GM12872 (cell line): ENCODE data around the gene ADAMTS2.

Source experiments
- CTCF ChIP-seq: IDR thresholded peaks from 3 replicates; pipeline ENCODE4 v1.5.1; 2011; ENCODE audit warnings: low read depth, mild to moderate bottlenecking, low read length, moderate library complexity; ENCODE audit not compliant: insufficient read depth

ADAMTS2 gene

DNA sequence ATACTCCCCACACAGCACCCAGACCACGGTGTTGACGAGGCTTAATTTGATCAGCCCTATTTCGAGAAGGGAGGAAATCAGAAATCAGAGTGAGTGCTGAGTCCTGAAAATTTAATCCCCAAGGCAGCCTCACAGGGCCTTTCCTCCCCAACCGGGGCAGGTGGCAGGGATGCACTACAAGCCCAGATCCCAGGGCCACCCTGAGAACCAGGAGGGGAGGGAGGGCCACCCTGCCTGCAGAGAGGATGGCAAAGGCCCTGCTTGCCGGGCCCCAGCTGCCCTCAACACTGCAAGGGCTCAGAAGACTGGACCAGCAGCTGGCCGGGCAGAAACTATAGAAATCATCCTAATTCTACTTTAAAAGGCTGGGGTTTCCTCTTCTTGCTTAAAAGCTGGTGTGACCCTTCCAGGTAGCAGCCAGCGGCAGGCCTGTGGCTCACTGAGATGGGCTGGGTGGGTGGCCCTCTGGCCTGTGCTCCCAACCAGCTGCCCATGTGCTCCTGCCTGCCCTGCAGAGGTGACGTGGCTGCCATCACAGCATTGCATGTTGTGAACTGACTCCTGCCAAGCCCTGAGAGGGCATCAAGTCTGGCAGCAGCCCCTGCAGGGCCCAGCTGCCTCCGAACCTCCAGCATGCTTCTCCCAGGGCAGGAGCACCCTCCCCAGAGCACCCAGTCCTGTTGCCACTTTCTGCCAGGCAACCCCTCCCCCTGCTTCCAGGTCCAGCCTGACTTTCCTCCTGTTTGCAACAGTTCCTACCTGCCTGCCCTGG is 122.8 kb downstream of the ADAMTS2 start:
- no peak for TF ChIP-seq CTCF

DNA sequence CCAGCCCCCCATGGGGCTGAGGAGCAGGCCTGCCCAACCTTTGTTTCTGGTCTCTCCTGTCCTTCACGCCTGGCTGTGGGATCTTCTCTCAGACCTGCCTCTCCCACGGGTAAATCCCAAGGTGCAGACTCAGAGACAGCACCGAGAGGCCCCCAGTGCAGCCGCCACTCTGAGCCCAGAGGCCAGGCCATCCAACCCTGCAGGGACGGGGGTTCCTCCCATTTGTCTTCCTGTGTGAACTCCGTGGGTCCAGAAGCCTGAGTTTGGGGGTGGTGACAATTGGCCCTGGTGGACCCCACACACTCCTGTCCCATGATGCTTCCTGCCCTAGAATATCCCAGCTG is 123.4 kb downstream of the ADAMTS2 start:
- TF ChIP-seq CTCF = no peak

- no peak for TF ChIP-seq CTCF
These were observed 123.9 kb downstream of the ADAMTS2 start for GRCh38 chr5:179221196-179221876.

DNA sequence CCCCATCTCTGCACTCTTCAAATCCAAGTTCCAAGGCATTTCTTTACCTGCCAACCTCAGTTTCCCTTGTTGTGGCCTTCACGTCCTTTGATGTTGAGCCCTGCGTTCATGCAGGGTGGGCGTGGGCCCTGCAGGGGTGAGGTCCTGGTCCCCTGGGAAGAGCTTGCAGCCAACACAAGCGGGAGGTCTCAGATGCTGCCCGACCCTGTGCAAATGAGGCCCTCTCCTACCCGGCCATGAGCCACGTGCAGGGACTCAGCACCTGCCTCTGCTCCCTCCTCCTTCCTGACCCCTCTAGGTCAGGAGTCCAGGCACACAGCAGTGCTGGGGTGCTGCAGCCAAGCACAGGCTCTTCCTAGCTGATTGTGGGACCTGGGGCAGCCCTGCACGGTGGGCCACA is 124.5 kb downstream of the ADAMTS2 start:
- TF ChIP-seq CTCF = no peak

DNA sequence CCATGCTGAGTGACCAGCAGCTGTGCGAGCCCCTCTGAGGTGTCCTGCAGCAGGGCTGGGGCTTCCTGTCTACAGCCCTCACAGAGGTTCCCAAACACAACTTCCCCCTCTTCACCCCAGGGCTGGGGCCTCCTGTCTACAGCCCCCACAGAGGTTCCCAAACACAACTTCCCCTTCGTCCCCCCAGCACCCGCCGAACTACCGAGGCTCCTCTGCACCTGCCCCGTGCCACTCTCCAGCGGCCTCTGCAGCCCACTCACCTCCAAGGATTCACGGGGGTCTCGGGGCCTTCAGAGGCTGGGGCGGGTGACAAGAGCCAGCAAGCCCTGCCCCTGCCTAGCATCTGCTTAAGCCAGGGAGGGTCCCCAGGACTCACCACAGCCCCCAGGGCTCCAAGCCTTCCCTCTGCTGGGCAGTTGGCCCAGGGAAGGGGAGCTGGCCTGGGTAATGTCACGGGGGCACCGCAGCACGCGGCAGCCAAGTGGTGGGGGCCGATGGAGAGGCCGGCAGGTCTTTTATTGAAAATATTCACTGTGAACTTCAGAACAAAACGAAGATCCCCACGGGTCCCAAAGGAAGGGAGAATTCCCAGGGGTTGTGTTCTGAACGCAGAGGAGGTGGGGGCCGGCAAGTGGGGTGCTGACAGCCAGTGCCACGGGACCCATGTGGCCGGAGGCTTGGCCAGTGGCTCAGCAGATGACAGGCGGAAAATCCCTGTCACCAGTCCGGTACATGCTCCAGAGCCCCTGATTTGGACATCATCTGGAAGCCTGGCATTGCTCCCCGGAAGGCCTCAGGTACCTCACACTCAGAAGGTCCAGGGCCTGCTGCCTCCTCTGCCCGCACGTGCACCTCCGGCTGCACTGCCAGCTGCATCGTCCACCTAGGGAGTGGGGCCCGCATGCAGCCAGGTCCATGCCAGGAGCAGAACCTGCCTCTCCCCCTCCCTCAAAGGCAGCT is 125.3 kb downstream of the ADAMTS2 start:
- no peak for TF ChIP-seq CTCF

GRCh38 chr5:179218943-179219330 is 126.3 kb downstream of the ADAMTS2 start:
- TF ChIP-seq CTCF = no peak
